Endothelial cell of umbilical vein (primary cell): ENCODE measurements around the gene SKI.

Experiments used
- CTCF ChIP-seq, 2 donors: IDR thresholded peaks; 1 replicate in 1 of 2; 2 replicates in 1 of 2; pipeline ENCODE4 v1.5.1; 2011; ENCODE audit warnings: low read length in 2 of 2, mild to moderate bottlenecking in 2 of 2, moderate library complexity in 2 of 2, control low read depth in 1 of 2, inconsistent platforms in 1 of 2, low read depth in 1 of 2; ENCODE audit not compliant: insufficient read depth in 1 of 2; ENCODE audit errors: extremely low read depth in 1 of 2
- EZH2 ChIP-seq: IDR thresholded peaks from 2 replicates; pipeline ENCODE4 v1.6.1; 2012; ENCODE audit warnings: borderline replicate concordance, low read depth, mild to moderate bottlenecking, moderate library complexity, low read length, inconsistent platforms; ENCODE audit not compliant: severe bottlenecking
- FOS ChIP-seq: IDR thresholded peaks from 2 replicates; pipeline ENCODE4 v1.6.1; 2011; ENCODE audit warnings: mild to moderate bottlenecking, low read length, moderate library complexity, borderline replicate concordance; ENCODE audit not compliant: insufficient read depth
- GATA2 ChIP-seq: IDR thresholded peaks from 2 replicates; pipeline ENCODE4 v1.7.0; 2011; ENCODE audit warnings: low read depth, mild to moderate bottlenecking, moderate library complexity, mixed read lengths, low read length; ENCODE audit not compliant: insufficient read length, insufficient read depth
- JUN ChIP-seq: IDR thresholded peaks from 2 replicates; pipeline ENCODE4 v1.6.1; 2011; ENCODE audit warnings: borderline replicate concordance, low read depth; ENCODE audit not compliant: insufficient read length, insufficient read depth
- MAX ChIP-seq: IDR thresholded peaks from 2 replicates; pipeline ENCODE4 v1.6.1; 2011; ENCODE audit not compliant: insufficient read depth, insufficient read length
- MYC ChIP-seq: IDR thresholded peaks from one replicate; pipeline ENCODE4 v1.6.1; 2011; ENCODE audit warnings: mild to moderate bottlenecking, low read depth, low read length
- POLR2A ChIP-seq: IDR thresholded peaks from 2 replicates; pipeline ENCODE4 v1.6.1; 2012; ENCODE audit warnings: low read depth, mild to moderate bottlenecking, control low read depth, low read length
- POLR2AphosphoS5 ChIP-seq: IDR thresholded peaks from 2 replicates; pipeline ENCODE4 v1.6.1; 2012; ENCODE audit warnings: low read depth, mild to moderate bottlenecking, control low read depth, low read length, moderate library complexity; ENCODE audit not compliant: insufficient read depth

GRCh38 chr1:2208309-2209239 is 19.5 kb upstream of the SKI start:
- TF ChIP-seq EZH2, result no peak
- TF ChIP-seq JUN, result no peak
- TF ChIP-seq POLR2A, result no peak
- TF ChIP-seq CTCF (IDR thresholded peaks at IDR 0.05; ENCODE audit: extremely low read depth in 1 of 2, insufficient read depth in 1 of 2, low read depth in 1 of 2, low read length in 2 of 2), result no peak
- TF ChIP-seq POLR2AphosphoS5, result peak; percentile 18
- no peak for TF ChIP-seq MAX
- TF ChIP-seq MYC, result no peak
- TF ChIP-seq GATA2, result no peak
- TF ChIP-seq FOS, result no peak
